Measurements from ENCODE around the gene EIPR1.
A peak's percentile ranks its signal among the peaks of the same experiment; 100 is the strongest.

EIPR1 gene

DNA sequence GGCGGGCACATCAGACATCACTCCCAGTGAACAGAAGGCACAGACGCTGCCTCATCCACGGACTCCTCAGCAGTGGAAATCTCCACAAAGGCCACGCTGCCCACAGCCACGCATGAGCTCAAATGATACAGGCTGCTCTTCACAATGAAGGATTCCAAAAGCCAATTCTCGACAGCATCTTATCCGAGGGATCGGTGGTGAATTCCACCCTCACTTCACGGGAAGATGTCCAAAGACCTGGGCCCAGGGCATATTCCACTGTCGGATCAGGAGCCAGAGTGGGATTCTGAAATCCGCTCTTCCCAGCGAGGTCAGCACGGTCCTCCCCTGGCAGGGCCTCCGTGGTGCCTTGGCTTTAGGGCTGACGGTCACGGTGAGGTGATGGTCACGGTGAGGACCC is 55.8 kb downstream of the EIPR1 start:
- no peak for DNase-seq

DNA sequence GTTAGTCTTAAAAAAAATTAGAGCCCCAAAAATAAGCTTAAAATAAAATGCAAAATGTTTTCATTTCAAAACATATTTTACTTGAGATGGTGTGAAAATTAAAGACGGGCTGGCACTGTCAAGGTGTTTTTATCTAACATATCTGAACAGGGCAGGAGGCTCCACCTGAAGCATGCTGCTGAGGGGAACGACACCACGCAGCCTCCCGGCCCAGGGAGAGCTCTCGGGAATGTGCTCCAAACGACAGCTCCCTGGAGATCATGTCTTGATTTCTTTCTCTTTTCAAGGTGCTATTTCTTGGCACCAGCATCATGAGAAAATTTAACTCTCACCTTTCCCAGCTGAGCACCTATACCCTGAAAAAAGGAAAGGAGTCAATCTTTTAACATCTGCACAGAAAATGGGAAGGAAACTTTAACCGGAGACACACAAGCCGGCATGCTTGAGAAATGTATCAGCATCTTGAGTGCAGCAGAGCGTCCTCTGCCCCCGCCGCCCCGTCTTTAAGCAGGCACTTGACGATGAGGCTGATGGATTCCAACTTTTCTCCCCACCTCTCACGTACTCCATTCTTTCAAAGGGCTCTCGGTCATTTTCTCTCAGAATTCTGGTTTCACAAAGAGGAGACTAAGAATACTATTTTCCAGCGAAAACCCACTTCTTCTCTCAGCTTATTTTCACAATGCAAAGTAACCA is 56.6 kb downstream of the EIPR1 start:
- DNase-seq = no peak

DNA sequence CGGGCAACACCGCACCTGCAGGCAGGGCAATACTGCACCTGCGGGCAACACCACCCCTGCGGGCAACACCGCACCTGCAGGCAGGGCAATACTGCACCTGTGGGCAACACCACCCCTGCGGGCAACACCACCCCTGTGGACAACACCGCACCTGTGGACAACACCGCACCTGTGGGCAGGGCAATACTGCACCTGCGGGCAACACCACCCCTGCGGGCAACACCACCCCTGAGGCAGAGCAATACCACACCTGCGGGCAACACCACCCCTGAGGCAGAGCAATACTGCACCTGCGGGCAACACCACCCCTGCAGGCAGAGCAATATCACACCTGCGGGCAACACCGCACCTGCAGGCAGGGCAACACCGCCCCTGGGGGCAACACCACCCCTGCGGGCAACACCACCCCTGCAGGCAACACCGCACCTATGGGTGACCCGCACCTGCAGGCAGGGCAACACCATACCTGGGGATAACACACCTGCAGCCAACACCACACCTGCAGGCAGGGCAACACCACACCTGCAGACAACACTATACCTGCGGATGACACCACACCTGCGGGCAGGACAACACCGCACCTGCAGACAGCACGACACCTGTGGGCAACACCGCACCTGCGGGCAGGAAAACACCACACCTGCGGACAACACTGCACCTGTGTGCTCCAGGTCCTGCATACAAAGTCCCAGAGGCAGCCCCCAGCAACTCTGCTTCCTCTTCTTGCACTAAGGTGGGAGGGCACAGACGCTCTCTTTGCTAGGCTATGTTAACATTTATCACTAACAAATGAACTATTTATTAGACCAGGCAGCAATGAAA is 57.7 kb downstream of the EIPR1 start:
- no peak for DNase-seq

DNA sequence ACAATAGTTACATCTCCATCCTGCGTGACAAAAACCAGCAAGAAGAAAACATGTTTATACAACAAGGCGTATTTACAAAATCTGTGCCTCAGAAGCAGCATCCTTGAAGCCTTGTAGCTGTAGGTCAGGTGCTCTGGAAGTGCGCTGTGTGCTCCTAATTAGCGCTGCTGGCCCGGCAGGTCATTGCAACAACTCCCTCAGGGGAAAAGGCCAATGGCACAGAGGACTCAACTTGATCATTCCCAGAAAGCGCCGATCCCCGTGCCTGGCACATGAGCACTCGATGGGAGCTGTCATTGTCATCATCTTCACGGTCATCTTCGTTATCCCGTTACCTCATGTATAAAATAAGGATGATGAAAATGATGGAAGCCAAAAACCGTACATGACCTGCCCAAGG is 58.5 kb downstream of the EIPR1 start:
- no peak for DNase-seq

DNA sequence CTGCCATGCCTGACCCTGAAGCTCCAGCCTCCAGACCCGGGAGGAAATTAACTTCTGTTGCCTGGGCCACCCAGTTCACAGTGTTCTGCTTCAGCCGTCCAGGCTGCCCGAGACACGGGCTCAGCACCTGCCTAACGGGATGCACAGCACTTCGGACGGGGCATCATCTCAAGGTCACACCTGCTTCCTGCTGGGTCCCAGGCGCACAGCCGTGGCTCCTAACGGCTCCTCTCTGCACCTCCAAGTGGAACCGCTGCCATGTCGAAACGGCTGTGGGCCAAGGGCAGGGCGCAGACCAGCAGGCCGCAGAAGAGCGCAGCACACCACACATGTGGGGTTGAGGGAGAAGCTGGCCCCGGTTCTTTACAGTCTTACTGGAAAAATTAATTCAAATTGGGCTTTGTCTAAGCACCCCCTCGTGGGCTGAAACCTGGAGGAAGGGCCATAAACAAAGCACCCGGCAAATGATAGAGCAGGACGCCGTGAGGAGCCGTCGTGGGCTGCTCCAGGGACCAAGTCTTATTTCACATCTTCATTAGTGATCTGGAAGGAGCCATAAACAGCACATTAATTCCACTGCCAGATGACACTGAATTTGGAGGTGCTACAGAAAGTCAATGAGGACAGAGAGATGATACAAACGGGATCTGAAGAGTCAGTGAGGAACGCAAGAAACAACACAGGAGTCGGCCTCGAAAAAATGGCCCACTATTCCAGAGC is 59.6 kb downstream of the EIPR1 start:
- no peak for DNase-seq

DNA sequence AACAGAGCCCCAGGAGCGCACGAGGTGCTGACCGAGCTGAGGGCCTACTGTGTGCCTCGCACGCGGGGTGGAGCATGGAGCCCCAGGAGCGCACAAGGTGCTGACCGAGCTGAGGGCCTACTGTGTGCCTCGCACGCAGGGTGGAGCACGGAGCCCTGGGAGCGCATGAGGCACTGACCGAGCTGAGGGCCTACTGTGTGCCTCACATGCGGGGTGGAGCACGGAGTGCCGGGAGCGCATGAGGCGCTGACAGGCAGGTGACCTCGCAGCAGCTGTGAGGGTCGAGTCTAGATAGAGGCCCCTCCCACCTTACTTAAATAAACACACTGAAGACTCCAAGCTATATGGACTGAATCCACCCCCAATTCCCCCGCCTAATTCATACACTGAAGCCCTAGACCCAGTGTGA is 60.3 kb downstream of the EIPR1 start:
- DNase-seq = no peak

DNA sequence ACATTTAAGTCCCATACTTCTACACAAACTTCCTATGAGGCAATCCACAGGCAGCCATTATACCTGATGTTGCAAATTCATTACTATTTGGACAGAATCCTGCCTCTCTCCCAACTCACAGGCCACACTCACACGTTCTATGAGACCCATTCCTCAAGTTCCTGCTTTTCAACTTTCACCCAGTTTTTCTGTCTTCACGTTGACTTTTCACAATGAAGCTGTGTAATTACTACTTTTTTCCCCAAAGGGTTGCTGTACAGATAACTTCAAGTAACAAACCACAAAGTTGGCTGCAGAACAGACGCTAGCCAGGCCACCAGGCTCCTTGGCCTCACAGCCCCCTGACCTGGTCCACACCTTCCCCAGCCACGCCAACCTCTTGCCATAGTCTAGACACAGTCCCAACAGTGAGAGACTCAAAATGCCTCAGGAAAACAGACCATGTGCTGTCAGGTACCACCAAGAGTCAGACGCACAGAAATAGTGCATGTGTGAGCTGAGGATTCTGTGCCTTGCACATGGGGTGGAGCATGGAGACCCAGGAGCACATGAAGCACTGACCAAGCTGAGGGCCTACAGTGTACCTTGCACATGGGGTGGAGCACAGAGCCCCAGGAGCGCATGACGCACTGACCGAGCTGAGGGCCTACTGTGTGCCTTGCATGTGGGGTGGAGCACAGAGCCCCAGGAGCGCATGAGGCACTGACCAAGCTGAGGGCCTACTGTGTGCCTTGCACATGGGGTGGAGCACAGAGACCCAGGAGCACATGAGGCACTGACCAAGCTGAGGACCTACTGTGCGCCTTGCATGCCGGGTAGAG is 61.0 kb downstream of the EIPR1 start:
- no peak for DNase-seq

DNA sequence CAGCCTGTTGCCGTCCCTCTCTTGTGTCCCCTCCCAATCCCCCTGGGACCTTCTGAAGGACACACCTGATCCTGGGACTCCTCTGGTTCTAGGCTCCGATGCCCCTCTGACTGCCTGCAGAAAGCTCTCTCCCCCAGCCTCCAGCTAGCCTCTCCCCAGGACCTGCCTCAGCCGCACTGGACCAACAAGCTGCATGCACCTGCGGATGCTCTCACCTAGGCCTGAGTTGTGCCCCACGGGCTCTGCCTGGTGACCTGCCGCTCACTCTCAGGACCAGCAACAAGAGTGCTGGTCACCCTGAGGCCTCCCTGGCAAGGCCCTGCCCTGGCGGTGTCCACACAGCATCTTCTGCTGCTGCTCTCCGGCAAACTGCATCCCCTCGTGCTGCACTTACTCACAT is 63.0 kb downstream of the EIPR1 start:
- DNase-seq = no peak

DNA sequence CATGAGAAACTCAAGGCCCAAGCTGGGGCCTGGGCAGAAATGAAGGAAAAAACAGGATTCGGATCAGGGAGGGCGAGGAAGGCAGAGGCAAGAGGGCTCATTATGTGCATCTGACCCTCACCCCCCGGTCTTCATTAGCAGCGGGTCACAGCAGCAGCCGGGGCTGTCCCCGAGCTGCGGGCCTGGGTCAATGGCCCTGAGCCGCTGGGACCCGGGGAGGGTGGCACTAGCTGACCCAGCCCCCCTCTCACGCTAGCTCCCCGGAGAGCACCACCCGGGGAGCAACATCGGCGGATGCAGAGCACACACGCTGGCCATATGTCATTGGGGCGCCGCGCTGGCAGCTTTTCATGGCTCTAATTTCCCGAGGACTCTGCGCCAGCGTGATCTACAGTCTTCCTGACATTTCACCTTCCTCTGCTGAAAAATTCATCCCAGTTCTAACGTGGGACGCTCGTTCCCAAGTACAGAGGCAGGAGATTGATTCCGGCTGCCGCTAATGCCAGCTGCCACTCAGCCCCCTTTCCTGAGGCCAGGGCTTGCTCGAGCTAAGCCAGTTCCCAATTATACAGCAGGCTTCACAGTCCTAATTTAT is 63.7 kb downstream of the EIPR1 start:
- no peak for DNase-seq

DNA sequence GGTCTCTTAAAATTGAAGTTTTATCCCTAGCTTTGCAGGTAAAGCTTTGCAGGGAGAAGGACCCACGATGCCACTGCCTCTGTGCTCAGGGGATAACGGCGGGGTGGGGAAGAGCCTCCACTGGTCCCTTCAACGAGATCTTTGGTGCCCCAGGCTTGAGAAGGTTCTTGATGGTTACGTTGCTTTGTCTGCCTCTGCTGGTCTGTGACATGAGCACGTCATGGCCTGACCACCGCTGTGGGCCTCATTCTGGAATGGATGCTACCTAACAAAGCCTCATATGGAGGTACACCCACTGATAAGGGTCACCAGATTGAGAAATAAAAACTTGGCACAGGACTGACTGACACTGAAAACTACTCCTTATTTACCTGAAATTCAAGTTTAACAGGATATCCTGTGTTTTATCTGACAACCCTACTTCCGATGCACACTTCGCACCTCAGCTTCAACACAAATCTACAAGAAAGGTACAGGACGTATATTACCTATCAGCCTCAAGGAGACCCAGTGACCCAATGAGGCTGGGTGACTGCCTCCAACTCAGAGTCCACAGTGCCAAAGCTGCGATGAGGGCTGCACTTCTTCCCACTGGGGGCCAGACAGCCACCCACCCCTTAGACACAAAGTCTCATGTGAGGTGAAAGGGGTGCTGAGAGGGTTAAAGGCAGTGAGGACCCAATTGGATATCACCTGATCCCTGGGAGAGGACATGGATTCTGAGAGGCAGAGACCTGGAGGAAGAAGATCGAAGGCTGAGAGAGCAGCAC is 64.9 kb downstream of the EIPR1 start:
- no peak for DNase-seq

DNA sequence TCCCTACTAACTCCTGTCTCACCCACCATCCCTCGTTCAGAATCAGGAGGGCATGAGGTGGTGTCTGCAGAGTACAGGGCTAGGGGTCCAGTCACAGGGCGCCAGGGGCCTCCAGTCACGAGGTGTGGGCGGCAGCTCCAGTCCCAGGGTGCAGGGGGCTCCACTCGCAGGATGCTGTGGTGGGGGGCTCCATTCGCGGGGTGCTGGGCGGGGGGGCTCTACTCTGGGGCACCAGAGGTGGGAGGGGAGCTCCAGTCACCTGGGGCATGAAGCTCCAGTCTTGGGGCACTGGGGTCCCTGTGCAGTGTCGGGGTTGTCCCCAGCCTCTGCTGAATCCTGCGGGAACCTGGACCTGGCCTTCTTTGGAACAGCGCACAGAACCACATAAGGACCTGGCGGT is 66.0 kb downstream of the EIPR1 start:
- no peak for DNase-seq

DNA sequence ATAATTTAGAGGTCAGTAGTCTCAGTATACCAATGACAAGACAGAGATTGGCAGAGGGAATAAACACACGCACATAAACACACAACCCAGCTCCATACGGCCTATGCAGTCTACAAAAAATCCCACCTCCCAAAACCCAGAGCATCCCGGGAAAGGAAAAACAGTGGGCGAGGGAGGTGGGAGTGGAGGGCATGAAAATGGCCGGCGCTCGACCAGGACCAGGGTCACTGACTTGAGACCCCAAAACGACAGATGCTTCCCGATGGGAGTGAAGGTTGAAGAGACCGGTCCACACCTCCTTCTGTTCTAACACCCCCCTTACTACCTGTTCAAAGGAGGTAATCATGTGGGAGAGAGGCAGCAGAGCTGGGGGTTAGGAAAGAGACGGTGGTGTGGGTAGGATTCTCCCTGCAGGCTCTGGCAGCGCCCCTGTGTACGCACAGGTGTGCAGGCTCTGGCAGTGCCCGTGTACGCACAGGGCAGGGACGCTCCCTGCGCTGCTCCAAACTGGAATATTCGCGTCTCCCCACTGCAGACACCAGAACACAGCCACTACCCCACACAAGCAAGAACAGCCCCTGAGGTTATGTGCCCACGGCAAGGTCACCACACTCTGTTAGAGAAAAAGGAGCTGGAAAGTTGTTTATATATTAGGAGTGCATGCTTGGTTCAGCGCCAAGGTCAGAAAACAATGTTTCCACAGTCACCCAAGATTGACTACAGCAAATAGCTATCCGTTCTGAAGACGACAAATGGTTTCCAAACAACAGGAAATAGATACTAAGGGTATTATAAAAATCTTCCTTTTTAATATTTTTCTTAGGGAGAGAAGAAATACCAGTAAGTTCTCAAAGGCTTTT is 67.9 kb downstream of the EIPR1 start:
- no peak for DNase-seq

DNA sequence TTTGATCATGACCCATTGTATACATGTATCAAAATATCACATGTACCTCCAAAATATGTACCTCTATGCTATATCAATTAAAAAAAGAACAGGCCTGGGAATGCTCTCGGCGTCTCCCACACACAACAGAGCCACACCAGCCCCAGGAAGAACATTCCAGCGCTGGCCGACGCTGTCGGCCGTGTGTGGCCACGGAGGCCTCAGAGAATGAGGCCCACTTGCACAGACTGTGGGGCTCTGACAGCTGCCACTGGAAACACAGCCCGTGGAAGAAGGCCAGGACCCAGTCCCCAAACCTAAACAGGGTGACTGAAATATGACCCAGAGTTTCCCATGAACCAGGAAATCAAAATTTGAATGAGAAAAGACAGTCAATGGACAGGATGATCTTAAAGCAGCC is 69.7 kb downstream of the EIPR1 start:
- DNase-seq = no peak

DNA sequence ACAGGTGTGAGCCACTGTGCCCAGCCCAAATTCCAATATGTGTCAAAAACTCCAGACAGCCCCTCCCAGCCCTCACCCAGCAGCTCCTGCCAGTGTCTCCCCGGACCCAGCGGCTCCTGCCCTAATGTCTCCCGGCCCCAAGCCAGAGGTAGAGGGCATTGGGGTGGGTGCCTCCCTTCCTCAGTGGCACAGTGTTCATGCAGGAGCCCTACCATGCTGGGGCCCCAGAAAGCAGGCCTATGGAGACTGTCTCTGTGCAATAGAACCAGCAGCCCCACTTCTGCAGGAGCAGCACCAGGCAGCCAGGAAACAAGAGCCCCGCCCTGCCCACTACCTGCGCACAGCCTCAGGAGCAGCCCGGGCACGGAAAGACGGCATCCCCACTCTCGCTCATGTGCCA is 70.4 kb downstream of the EIPR1 start:
- DNase-seq = no peak

DNA sequence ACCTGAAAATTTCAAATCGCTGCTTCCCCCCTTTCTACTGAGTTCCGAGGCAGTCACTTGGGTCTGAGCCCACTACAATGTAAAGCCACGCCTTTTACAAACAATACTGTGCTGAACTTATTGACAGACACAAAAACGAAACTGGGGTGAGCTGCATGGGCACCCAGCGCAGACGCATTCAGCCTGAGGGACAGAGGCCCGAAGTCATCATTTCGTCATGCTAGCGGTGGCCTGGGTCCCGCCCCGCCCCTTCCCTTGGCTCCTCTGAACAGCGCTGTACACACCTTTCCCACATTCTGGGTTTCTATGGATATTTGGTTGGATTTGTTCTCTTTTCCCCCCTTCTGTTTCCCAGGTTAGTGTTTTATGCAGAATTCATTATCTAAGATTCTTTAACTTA is 71.7 kb downstream of the EIPR1 start:
- peak; percentile 31 for DNase-seq

DNA sequence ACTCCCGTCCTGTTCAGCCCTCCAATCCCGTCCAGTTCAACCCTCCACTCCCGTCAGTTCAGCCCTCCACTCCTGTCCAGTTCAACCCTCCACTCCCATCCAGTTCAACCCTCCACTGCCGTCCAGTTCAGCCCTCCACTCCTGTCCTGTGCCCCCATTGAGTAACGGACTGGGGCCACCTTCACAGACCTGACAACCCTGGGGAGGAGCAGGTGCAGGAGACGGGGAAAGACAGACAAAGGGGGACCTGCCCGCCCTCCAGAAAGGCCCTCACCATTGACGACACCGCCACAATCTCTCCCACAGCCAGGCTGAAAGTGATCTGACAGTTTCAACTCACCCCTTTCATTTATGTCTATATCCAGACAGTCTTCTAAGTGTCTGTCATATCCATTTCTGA is 72.2 kb downstream of the EIPR1 start:
- DNase-seq = no peak

DNA sequence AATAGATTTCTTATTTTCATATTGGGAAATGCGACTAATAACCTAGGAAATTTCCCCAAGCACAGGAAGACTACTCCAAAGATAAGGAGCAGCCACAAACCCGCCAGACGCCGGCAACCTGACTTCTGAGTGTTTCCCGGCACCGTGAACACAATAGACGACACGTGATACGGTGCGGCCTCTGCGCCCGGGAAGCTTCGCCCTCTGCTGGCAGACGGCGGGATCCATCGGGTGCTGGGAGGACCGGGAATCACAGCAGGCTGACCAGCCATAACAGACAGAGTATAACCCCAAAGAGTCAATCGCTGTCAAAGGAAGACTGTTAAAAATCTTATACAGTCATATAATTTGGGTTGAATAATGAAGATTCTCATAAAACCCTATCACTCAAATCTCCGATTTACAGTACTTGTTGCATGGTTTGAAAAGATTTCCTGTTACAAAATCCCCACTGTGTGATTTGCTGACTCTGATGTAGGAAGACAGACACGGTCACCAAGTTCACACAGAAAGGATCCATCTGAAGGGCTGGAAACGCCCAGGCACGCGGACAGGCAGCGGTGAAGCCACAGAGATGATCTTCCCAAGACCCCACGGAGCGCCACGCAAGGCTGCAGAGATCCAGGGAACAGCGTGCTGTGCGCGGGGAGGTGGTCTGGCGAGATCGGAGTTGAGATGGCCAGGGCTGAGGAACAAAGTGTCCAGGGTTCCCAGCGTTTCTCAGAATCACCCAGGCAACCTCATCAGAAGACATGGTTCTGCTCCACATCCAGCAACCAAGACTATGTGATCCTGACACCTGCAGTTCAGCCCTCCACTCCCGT is 73.8 kb downstream of the EIPR1 start:
- DNase-seq = peak; percentile 83

DNA sequence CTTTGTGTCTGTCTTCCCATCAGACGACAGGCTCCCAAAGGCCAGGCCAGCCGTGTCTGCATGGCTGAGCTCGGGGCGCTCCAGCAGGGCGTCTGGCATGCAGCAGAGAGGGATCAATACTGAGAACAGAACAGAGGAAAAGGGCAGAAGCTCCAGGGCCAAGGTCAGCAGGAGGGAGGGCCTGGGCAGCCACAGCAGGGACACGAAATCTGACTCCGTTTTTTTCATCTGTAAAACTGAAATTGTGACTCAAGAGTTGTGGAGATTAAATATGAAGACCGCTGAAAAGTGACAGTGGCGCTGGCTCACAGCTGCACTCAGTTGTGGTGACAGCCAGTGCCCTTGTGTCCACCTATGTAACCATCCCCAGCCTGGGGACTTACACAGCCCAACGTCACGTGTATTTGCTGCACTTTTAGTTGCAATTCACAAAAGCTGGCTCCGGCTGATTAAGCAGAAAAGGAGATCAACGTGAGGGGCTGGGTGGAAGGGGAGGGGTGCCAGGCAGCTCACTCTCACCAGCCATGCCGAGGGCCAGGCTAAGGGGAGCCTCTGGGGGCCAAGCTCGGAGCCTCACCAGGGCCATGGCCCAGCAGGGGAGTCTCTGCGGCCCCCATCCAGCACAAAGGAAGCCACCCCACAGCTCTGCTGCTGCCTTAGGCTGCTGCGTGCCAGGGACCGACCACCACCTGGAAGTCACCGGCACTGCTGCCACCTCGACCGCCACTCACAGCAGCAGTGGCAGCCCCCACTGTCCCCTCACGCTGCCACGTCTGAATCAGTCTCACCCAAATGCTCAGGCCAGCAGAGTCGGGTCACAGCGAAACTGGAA is 74.7 kb downstream of the EIPR1 start:
- no peak for DNase-seq

DNA sequence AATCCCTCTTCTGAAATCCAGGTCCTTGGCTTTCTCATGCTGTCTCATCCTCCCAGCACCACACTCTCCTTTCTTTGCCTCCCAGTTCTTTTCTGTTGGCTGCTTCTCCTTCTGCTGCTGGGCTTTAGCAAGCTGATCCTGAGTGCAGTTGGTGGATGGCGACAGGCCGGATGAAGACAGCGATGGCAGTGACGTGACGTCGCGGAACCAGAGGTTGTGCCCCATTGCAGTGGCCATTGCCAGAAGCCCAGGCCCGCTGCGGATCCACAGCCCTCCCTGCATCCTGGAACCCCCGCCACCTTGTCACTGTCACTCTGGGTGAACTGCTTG is 75.2 kb downstream of the EIPR1 start:
- DNase-seq = no peak

Measured in COR-L47 (cell line).